Activated CD8-positive, alpha-beta memory T cell treated with anti-CD3 and anti-CD28 coated beads, Interleukin-2, amount 10 ng/mL, durations not matched to agents 7 days and 5 days (primary cell): ENCODE results near the gene CXCR1. TPM values are rescaled to one million over a fixed set of nuclear protein-coding genes. Genes with fewer than 3 reads are reported as not detected.

Source experiments
- ATAC-seq: fragments of 150-1000 bp; cut with Tn5 transposase; one replicate; pipeline ENCODE4 v1.10.0; 2021; ENCODE audit warnings: moderate library complexity
- CTCF ChIA-PET: fragments of 350-600 bp; sonication (Branson Sonifier 250); formaldehyde crosslinking; loops from one replicate; lab custom pipeline; 2021; ENCODE audit warnings: antibody characterized with exemption; lab: Charles Lee
- DNase-seq: peaks from one replicate; pipeline ENCODE4 v3.0.0-alpha.2; 2020
- H3K27ac Mint-ChIP-seq: one replicate; pipeline ENCODE4 v1.8.0; 2021; ENCODE audit warnings: mild to moderate bottlenecking, mixed read lengths
- H3K27me3 Mint-ChIP-seq: one replicate; pipeline ENCODE4 v1.8.0; 2021; ENCODE audit warnings: mixed read lengths
- H3K36me3 Mint-ChIP-seq: one replicate; pipeline ENCODE4 v1.8.0; 2021; ENCODE audit warnings: mild to moderate bottlenecking, mixed read lengths
- H3K4me1 Mint-ChIP-seq: one replicate; pipeline ENCODE4 v1.8.0; 2021; ENCODE audit warnings: mixed read lengths
- H3K4me3 Mint-ChIP-seq: one replicate; pipeline ENCODE4 v1.8.0; 2021; ENCODE audit warnings: mild to moderate bottlenecking, moderate library complexity, mixed read lengths
- H3K9me3 Mint-ChIP-seq: one replicate; pipeline ENCODE4 v1.8.0; 2022; ENCODE audit warnings: low read depth, mixed read lengths
- total RNA-seq, 2 experiments: library from RNA; stranded (reverse); gene quantifications; one replicate each; pipeline ENCODE4 v1.2.3, GENCODE V29; 2021

The CXCR1 gene
- total RNA-seq, 2 experiments from 2014 or later = 0.54 to 1.4 TPM

DNA sequence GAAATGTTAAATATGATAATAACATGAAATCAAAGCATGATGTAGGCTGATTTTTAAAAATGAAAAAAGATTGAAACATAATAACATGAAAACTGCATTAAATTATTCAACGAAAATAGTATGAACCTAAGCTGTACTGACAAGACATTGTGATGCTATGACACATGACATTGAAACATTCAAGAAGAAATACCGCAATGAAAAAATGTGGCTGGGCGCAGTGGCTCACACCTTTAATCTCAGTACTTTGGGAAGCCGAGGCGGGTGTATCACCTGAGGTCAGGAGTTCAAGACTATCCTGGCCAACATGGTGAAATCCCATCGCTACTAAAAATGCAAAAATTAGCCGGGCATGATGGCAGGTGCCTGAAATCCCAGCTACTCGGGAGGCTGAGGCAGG lies 14.6 kb downstream of the CXCR1 start:
- Mint-ChIP-seq H3K4me1 (peaks cover 10% of the 10 kb centered on the region), H3K27me3 (peaks cover 23% of the 10 kb centered on the region), H3K36me3 (no peaks in the 10 kb centered on the region), H3K27ac (no peak overlapping the region), H3K4me3 (no peak overlapping the region), H3K9me3 (no peaks in the 10 kb centered on the region)
- ATAC-seq (no peak), DNase-seq (no peak)
- CTCF ChIA-PET = no interaction called here

GRCh38 chr2:218149848-218150440 lies 16.8 kb downstream of the CXCR1 start:
- peaks cover 10% of the 10 kb centered on the region for H3K4me1 Mint-ChIP-seq
- CTCF ChIA-PET = no interaction called here
- peaks cover 22% of the 10 kb centered on the region for H3K27me3 Mint-ChIP-seq
- no peaks in the 10 kb centered on the region for H3K36me3 Mint-ChIP-seq
- ATAC-seq = no peak
- no peak for DNase-seq
- no peak overlapping the region for H3K4me3 Mint-ChIP-seq
- H3K27ac Mint-ChIP-seq = no peak overlapping the region
- H3K9me3 Mint-ChIP-seq = no peaks in the 10 kb centered on the region

DNA sequence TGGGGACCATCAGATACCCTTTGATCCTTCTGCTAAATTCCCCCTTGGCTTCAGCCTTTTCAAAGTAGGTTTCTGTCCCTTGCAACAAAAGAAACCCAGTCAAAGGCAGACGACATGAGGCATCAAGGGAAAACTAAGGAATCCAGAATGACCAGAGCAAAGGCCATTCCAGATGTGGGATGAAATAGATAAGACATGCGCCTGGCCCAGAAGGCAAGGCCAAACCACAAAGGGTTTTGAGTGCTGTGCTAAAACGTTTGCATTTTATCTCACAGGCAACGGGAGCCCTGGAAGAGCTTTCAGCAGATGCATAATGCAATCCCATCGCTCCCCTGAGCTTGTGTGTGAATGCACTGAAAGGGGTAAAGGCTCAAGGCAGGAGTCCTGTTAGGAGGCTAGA lies 17.7 kb downstream of the CXCR1 start:
- Mint-ChIP-seq H3K9me3 (no peaks in the 10 kb centered on the region), H3K27ac (no peak overlapping the region), H3K4me1 (peaks cover 10% of the 10 kb centered on the region), H3K27me3 (peaks cover 22% of the 10 kb centered on the region), H3K4me3 (no peak overlapping the region), H3K36me3 (no peaks in the 10 kb centered on the region)
- no peak for DNase-seq
- ATAC-seq = no peak
- CTCF ChIA-PET = no interaction called here

DNA sequence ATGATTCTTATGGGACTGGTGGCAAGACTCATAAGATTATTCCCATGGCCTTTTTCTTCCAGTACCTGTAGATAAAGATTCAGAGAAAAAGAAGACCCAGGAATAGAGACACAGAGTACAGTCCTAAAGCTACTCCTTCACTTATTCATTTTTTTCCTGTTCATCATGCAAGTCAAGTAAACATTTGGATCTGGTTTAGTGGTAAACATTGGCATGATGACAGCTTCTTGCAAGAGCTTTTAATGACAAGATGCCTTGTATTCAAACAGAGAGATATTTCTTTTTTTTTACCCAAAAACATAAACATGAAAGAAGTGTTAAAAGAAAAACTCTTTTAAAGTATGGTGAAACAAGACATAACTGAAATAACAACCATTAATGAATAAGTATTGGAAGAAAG lies 20.7 kb downstream of the CXCR1 start:
- Mint-ChIP-seq H3K4me3 (no peak overlapping the region), H3K27me3 (peaks cover 22% of the 10 kb centered on the region), H3K9me3 (no peaks in the 10 kb centered on the region), H3K27ac (no peak overlapping the region), H3K4me1 (peaks cover 10% of the 10 kb centered on the region), H3K36me3 (no peaks in the 10 kb centered on the region)
- DNase-seq = no peak
- no peak for ATAC-seq
- CTCF ChIA-PET = interaction anchor here (1.5 kb wide), 1 partner anchor 16 kb away, joined by 3 read pairs; no protein-coding TSS in a partner anchor

- no peaks in the 10 kb centered on the region for H3K9me3 Mint-ChIP-seq
- ATAC-seq (no peak), DNase-seq (no peak)
- H3K27ac Mint-ChIP-seq = no peak overlapping the region
- peaks cover 9% of the 10 kb centered on the region for H3K4me1 Mint-ChIP-seq
- H3K4me3 Mint-ChIP-seq = no peak overlapping the region
- peaks cover 23% of the 10 kb centered on the region for H3K27me3 Mint-ChIP-seq
- CTCF ChIA-PET = interaction anchor here (1.5 kb wide), 1 partner anchor 17 kb away, joined by 3 read pairs; no protein-coding TSS in a partner anchor
- no peaks in the 10 kb centered on the region for H3K36me3 Mint-ChIP-seq
These were observed 21.6 kb downstream of the CXCR1 start for GRCh38 chr2:218145124-218145523.

- Mint-ChIP-seq H3K4me1 (no peaks in the 10 kb centered on the region), H3K27me3 (peaks cover 43% of the 10 kb centered on the region), H3K36me3 (no peaks in the 10 kb centered on the region), H3K4me3 (no peak overlapping the region), H3K9me3 (no peaks in the 10 kb centered on the region), H3K27ac (no peak overlapping the region)
- CTCF ChIA-PET = no interaction called here
- ATAC-seq = no peak
- no peak for DNase-seq
These were observed 28.7 kb downstream of the CXCR1 start for GRCh38 chr2:218138047-218138446.

- no peaks in the 10 kb centered on the region for H3K36me3 Mint-ChIP-seq
- ATAC-seq = no peak
- no peaks in the 10 kb centered on the region for H3K9me3 Mint-ChIP-seq
- H3K27ac Mint-ChIP-seq = no peak overlapping the region
- peaks cover 45% of the 10 kb centered on the region for H3K27me3 Mint-ChIP-seq
- H3K4me3 Mint-ChIP-seq = no peak overlapping the region
- CTCF ChIA-PET = no interaction called here
- H3K4me1 Mint-ChIP-seq = no peaks in the 10 kb centered on the region
- no peak for DNase-seq
These were observed 29.2 kb downstream of the CXCR1 start for GRCh38 chr2:218137514-218137913.

DNA sequence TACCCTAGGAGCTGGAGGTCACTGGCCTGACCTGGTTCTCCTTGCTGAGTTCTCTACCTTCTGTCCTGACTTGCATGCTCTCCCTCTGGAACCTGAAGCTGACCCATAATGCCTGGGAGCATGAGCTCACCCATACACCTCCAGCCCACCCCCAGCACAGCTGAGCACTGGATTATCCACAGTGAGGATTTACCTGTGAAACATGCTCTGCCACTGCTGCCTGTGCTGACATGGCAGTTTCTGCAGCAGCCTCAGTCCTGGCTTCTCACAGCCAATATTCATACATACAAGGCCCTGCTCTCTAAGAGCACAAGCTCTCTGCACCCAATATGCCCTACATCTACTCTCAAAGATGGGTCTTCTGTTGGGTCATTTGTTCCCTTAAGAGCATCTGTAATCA lies 35.9 kb downstream of the CXCR1 start:
- CTCF ChIA-PET = no interaction called here
- peaks cover 27% of the 10 kb centered on the region for H3K27me3 Mint-ChIP-seq
- H3K36me3 Mint-ChIP-seq = no peaks in the 10 kb centered on the region
- no peak for DNase-seq
- H3K4me1 Mint-ChIP-seq = peaks cover 4% of the 10 kb centered on the region
- no peak for ATAC-seq
- H3K9me3 Mint-ChIP-seq = no peaks in the 10 kb centered on the region
- no peak overlapping the region for H3K4me3 Mint-ChIP-seq
- no peak overlapping the region for H3K27ac Mint-ChIP-seq

DNA sequence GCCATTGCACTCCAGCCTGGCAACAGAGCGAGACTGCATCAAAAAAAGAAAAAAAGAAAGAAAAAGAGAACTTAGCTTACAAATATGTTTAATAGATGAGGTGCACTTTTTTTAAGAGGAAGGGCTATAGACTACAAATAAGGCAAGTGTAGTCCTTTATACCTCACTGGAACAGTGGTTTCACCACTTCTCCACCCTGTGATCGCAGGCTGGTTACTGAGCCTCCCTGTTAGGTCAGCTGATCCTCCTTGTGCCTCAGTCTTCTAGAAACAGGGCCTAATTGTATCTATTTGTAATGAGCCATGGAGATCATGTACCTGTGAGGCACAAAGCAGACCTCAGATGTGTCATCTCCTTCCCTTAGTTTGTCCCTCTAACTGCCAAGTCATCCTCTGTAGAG lies 36.4 kb downstream of the CXCR1 start:
- H3K27ac Mint-ChIP-seq = no peak overlapping the region

DNA sequence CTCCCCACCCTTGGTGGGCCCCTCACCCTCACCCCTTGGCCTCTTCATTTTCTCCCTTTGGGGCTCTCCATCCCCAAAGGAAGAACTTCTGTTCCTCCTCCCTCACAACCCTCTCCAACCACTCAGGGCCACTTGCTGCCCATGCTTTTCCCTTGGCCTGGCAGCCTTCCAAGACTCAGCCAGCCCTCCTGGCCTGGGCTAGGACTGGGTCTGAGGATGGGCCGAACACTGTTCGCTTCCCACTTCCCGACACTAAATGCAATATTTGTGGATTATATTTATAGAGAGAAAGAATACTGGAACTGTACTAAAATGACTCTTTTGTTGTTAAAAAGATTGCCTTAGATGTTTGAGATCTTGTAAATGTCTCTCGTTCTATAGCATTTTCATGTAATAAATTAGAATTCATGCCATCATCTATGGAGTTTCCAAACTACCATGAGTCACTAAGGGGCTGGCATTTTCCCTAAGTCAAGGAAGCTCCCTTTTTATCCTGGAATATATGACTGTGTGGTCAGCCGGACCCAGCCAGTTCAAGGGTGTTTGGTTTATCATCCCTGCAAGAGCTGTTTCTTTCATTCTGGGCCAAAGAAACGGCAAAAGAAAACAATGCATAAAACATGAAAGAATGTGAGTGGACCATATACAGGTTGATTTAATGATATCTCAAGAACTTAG lies 37.2 kb downstream of the CXCR1 start:
- DNase-seq (no peak), ATAC-seq (no peak)
- peaks cover 31% of the 10 kb centered on the region for H3K27me3 Mint-ChIP-seq
- H3K4me1 Mint-ChIP-seq = peaks cover 10% of the 10 kb centered on the region
- CTCF ChIA-PET = no interaction called here
- H3K9me3 Mint-ChIP-seq = no peaks in the 10 kb centered on the region
- H3K4me3 Mint-ChIP-seq = no peak overlapping the region
- no peak overlapping the region for H3K27ac Mint-ChIP-seq
- peaks cover 1% of the 10 kb centered on the region for H3K36me3 Mint-ChIP-seq

More for the DNA sequence above, 36.4 kb downstream of the CXCR1 start:
- ATAC-seq = no peak
- CTCF ChIA-PET = no interaction called here
- peaks cover 31% of the 10 kb centered on the region for H3K27me3 Mint-ChIP-seq
- H3K4me3 Mint-ChIP-seq = no peak overlapping the region
- DNase-seq = no peak
- H3K9me3 Mint-ChIP-seq = no peaks in the 10 kb centered on the region
- peaks cover 9% of the 10 kb centered on the region for H3K4me1 Mint-ChIP-seq
- peaks cover 1% of the 10 kb centered on the region for H3K36me3 Mint-ChIP-seq

DNA sequence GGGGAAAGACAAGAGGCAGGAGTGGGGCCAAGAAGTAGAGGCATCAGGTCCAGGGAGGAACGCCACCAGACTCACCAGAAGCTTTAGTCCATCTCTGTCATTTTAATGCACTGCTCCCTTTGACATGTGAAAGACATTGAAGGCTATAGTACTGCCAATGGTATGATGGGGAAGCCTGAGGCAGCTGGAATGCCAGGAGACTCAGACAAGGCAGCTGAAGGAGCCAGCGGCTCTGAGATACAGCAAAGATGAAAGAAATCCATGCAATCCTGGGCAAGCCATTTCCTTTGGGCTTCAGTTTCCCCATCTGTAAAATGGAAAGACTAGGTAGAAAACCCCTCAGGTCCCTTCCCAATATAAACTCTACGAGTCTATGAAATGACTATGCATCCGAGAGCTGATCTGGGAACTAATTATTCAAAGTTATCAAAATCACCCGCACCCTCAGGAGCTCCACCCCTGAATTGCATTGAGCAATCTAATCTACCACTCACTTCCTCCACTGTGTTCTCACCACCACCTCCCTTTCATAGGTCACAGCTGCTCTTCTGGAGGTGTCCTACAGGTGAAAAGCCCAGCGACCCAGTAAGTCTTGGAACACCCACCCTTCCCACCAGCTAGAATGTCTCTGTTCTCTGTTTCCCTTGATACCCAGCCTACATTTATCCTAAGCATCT lies 37.8 kb downstream of the CXCR1 start:
- Mint-ChIP-seq H3K9me3 (no peaks in the 10 kb centered on the region), H3K27me3 (peaks cover 33% of the 10 kb centered on the region), H3K4me3 (no peak overlapping the region), H3K4me1 (peaks cover 10% of the 10 kb centered on the region), H3K27ac (no peak overlapping the region), H3K36me3 (peaks cover 1% of the 10 kb centered on the region)
- no peak for DNase-seq
- no peak for ATAC-seq
- CTCF ChIA-PET = no interaction called here

DNA sequence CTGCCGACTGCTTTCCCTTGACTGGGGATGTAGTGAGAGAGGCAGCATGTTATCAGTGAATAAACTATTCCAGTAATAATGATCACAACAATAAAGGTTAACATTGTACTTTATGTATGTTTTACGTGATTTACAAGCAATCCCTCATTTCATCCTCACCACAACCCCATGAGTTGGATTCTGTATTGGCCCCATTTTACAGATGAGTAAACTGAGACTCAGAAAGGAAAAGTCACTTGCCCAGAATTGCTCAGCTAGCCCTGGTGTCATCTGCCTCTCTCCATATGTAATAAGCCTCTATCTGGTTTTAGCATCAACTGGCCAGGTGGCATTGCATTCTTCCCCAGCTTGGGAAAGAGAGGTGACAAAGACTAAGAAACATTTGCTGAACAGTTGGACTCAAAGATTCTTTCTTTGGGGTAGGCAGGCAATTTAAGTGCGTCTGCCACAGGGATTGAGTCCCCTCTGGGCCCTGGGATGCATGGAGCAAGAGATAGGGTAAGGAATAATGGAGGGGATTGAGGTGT lies 38.8 kb downstream of the CXCR1 start:
- H3K4me3 Mint-ChIP-seq = no peak overlapping the region
- ATAC-seq (no peak), DNase-seq (no peak)
- H3K4me1 Mint-ChIP-seq = peaks cover 10% of the 10 kb centered on the region
- no peak overlapping the region for H3K27ac Mint-ChIP-seq
- H3K36me3 Mint-ChIP-seq = peaks cover 1% of the 10 kb centered on the region
- CTCF ChIA-PET = no interaction called here
- peaks cover 33% of the 10 kb centered on the region for H3K27me3 Mint-ChIP-seq
- H3K9me3 Mint-ChIP-seq = no peaks in the 10 kb centered on the region

DNA sequence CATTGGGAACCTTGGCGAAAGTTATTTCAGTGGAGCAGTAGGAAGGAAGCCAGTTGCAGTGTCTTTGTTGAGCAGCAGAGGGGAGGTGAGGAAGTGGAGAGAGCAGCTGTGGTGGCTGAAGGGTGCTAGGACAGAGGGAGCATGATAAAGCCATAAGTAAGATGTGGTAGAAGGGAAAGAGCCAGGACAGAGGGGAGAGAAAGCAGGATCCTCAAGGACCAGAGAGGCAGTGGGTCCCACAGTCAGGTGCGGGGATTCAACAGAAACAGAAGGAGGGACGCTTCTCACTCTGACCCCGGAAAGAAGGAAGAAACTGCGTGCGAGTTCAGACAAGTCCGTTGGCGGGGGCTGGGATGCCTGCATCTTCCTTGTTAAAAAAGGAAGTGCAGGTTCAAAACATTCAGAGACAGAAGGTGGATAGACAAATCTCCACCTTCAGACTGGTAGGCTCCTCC lies 41.1 kb downstream of the CXCR1 start, which contains the start of gene CXCR2:
Gene CXCR2, plus strand, starts transcription at position 403 of the 455 bp plus-strand sequence. CDS start 8,774 bp downstream, outside the sequence.
- DNase-seq (no peak), ATAC-seq (peak; percentile 70)
- H3K4me3 Mint-ChIP-seq = peak within 1 kb of the TSS; percentile 34
- peaks cover 4% of the 10 kb centered on the region for H3K9me3 Mint-ChIP-seq
- CTCF ChIA-PET = no interaction called here
- peak within 1 kb of the TSS; percentile 59 for H3K27ac Mint-ChIP-seq
- H3K4me1 Mint-ChIP-seq = peaks cover 10% of the 10 kb centered on the region
- H3K27me3 Mint-ChIP-seq = peaks cover 40% of the 10 kb centered on the region
- peaks cover 1% of the 10 kb centered on the region for H3K36me3 Mint-ChIP-seq
